H9 (cell line): Measurements from ENCODE around the gene C1QTNF9B. TPM values are rescaled to one million over a fixed set of nuclear protein-coding genes. Genes with fewer than 3 reads are reported as not detected.
"Not testable (repeated sequence)": the region's sequence is repeated elsewhere in the genome, so short reads cannot be mapped to it uniquely, and the experiment has no call there.

Experiments
- DNase-seq: peaks from one replicate; pipeline ENCODE4 v3.0.0-alpha.2; 2017
- H2AFZ ChIP-seq: one replicate; pipeline ENCODE4 v1.6.1; 2013; ENCODE audit warnings: mild to moderate bottlenecking, low read length, control low read depth, moderate library complexity
- H2AK5ac ChIP-seq: 2 replicates; pipeline ENCODE4 v1.6.1; 2013; ENCODE audit warnings: low read length, control low read depth, mixed read lengths; ENCODE audit not compliant: insufficient read length
- H2BK120ac ChIP-seq: one replicate; pipeline ENCODE4 v1.6.1; 2013; ENCODE audit warnings: low read depth, mild to moderate bottlenecking, low read length, control low read depth, inconsistent platforms; ENCODE audit not compliant: poor library complexity, severe bottlenecking
- H2BK12ac ChIP-seq: 2 replicates; pipeline ENCODE4 v1.6.1; 2013; ENCODE audit warnings: low read length, control low read depth, mixed read lengths, low read depth; ENCODE audit not compliant: insufficient read length
- H2BK15ac ChIP-seq: 2 replicates; pipeline ENCODE4 v1.6.1; 2013; ENCODE audit warnings: low read depth, low read length, control low read depth
- H2BK20ac ChIP-seq: one replicate; pipeline ENCODE4 v1.6.1; 2013; ENCODE audit warnings: low read depth, mild to moderate bottlenecking, low read length, control low read depth, inconsistent platforms; ENCODE audit not compliant: poor library complexity, severe bottlenecking
- H2BK5ac ChIP-seq: 2 replicates; pipeline ENCODE4 v1.6.1; 2013; ENCODE audit warnings: low read length, control low read depth, mixed read lengths; ENCODE audit not compliant: insufficient read length
- H3K14ac ChIP-seq: 2 replicates; pipeline ENCODE4 v1.6.1; 2013; ENCODE audit warnings: low read length, control low read depth; ENCODE audit not compliant: insufficient read depth
- H3K18ac ChIP-seq: 2 replicates; pipeline ENCODE4 v1.6.1; 2013; ENCODE audit warnings: low read depth, mild to moderate bottlenecking, mixed read lengths, low read length, control low read depth; ENCODE audit not compliant: insufficient read length
- H3K23ac ChIP-seq: 2 replicates; pipeline ENCODE4 v1.6.1; 2013; ENCODE audit warnings: low read length, control low read depth, mixed read lengths, low read depth; ENCODE audit not compliant: insufficient read length
- H3K23me2 ChIP-seq: 2 replicates; pipeline ENCODE4 v1.6.1; 2013; ENCODE audit warnings: low read depth, mild to moderate bottlenecking, mixed read lengths, low read length, control low read depth; ENCODE audit not compliant: insufficient read length, poor library complexity, severe bottlenecking
- H3K27ac ChIP-seq: 2 replicates; pipeline ENCODE4 v1.5.1; 2013; ENCODE audit warnings: low read length, control low read depth, mixed read lengths, low read depth; ENCODE audit not compliant: insufficient read length
- H3K27me3 ChIP-seq: 2 replicates; pipeline ENCODE4 v1.6.1; 2013; ENCODE audit warnings: low read length, control low read depth, inconsistent platforms; ENCODE audit not compliant: insufficient read depth
- H3K4ac ChIP-seq: 2 replicates; pipeline ENCODE4 v1.6.1; 2013; ENCODE audit warnings: low read depth, mild to moderate bottlenecking, control low read depth, inconsistent platforms, low read length, moderate library complexity
- H3K4me1 ChIP-seq: 2 replicates; pipeline ENCODE4 v1.6.1; 2013; ENCODE audit warnings: low read length, control low read depth, inconsistent platforms; ENCODE audit not compliant: insufficient read depth
- H3K4me2 ChIP-seq: 2 replicates; pipeline ENCODE4 v1.6.1; 2013; ENCODE audit warnings: low read length, control low read depth, mixed read lengths; ENCODE audit not compliant: insufficient read length, insufficient read depth
- H3K56ac ChIP-seq: 2 replicates; pipeline ENCODE4 v1.6.1; 2013; ENCODE audit warnings: low read depth, mild to moderate bottlenecking, mixed read lengths, low read length, control low read depth; ENCODE audit not compliant: insufficient read length
- H3K79me1 ChIP-seq: 2 replicates; pipeline ENCODE4 v1.6.1; 2013; ENCODE audit warnings: low read depth, mild to moderate bottlenecking, moderate library complexity, low read length, control low read depth, inconsistent platforms; ENCODE audit not compliant: insufficient read depth, poor library complexity, severe bottlenecking
- H3K79me2 ChIP-seq: 2 replicates; pipeline ENCODE4 v1.6.1; 2013; ENCODE audit warnings: low read length, control low read depth, inconsistent platforms; ENCODE audit not compliant: insufficient read depth
- H3K9ac ChIP-seq: 2 replicates; pipeline ENCODE4 v1.6.1; 2013; ENCODE audit warnings: low read length, control low read depth, mixed read lengths; ENCODE audit not compliant: insufficient read length; ENCODE audit errors: extremely low read depth
- H3K9me3 ChIP-seq: one replicate; pipeline ENCODE4 v1.6.1; 2013; ENCODE audit warnings: low read depth, low read length, inconsistent platforms; ENCODE audit not compliant: control insufficient read depth
- H3T11ph ChIP-seq: one replicate; pipeline ENCODE4 v1.6.1; 2013; ENCODE audit warnings: mild to moderate bottlenecking, low read length, control low read depth, inconsistent platforms
- H4K20me1 ChIP-seq: one replicate; pipeline ENCODE4 v1.6.1; 2013; ENCODE audit not compliant: control insufficient read depth, insufficient read length, insufficient read depth
- H4K5ac ChIP-seq: 2 replicates; pipeline ENCODE4 v1.6.1; 2013; ENCODE audit warnings: low read depth, mild to moderate bottlenecking, mixed read lengths, low read length, control low read depth; ENCODE audit not compliant: insufficient read length
- H4K8ac ChIP-seq: replicated peaks from 2 replicates; pipeline ENCODE4 v1.6.1; 2013; ENCODE audit warnings: low read length, control low read depth, mixed read lengths, low read depth; ENCODE audit not compliant: insufficient read length
- H4K91ac ChIP-seq: 2 replicates; pipeline ENCODE4 v1.6.1; 2013; ENCODE audit warnings: low read depth, mild to moderate bottlenecking, moderate library complexity, mixed read lengths, low read length, control low read depth; ENCODE audit not compliant: insufficient read length
- H3K27ac Mint-ChIP-seq, 3 experiments: 2 replicates in 2 of 3; 3 replicates in 1 of 3; pipeline ENCODE4 v1.8.0; 2020 to 2021; ENCODE audit warnings: mixed read lengths in 3 of 3, mild to moderate bottlenecking in 1 of 3, moderate library complexity in 1 of 3
- H3K27me3 Mint-ChIP-seq: 2 replicates; pipeline ENCODE4 v1.8.0; 2021; ENCODE audit warnings: low read depth, mild to moderate bottlenecking, moderate library complexity, mixed read lengths
- H3K36me3 Mint-ChIP-seq, 3 experiments: 2 replicates in 2 of 3; 3 replicates in 1 of 3; pipeline ENCODE4 v1.8.0; 2020 to 2021; ENCODE audit warnings: low read depth in 3 of 3, mixed read lengths in 3 of 3; ENCODE audit not compliant: insufficient read depth in 1 of 3
- H3K4me1 Mint-ChIP-seq, 2 experiments: 2 replicates each; pipeline ENCODE4 v1.8.0; 2020; ENCODE audit warnings: mixed read lengths in 2 of 2
- H3K4me3 Mint-ChIP-seq, 2 experiments: 2 replicates in 1 of 2; 3 replicates in 1 of 2; pipeline ENCODE4 v1.8.0; 2020 to 2021; ENCODE audit warnings: mild to moderate bottlenecking in 2 of 2, mixed read lengths in 2 of 2, moderate library complexity in 1 of 2
- H3K9me3 Mint-ChIP-seq, 2 experiments: 2 replicates in 1 of 2; 3 replicates in 1 of 2; pipeline ENCODE4 v1.8.0; 2020; ENCODE audit warnings: mild to moderate bottlenecking in 2 of 2, mixed read lengths in 2 of 2, moderate library complexity in 1 of 2
- WGBS: extraction: QIAGEN DNeasy Blood & Tissue Kit; methylation state at CpG from one replicate; pipeline ENCODE4 v1.1.7; 2013; ENCODE audit warnings: missing lambda C conversion rate, low lambda C conversion rate, mixed read lengths; ENCODE audit not compliant: insufficient read length; ENCODE audit errors: extremely low coverage; 5-methylcytosine and 5-hydroxymethylcytosine counted together
- total RNA-seq: library from RNA; stranded (reverse); gene quantifications from 2 replicates; pipeline ENCODE4 v1.2.1, GENCODE V29; 2021
- TF ChIP-seq, protein P1 (sequence below): fragments of 200-600 bp; sonication (generic); conservative IDR thresholded peaks from 3 replicates; pipeline ENCODE4 v1.8.0; 2021; ENCODE audit warnings: antibody characterized with exemption, mild to moderate bottlenecking

The C1QTNF9B gene
- total RNA-seq, 1 experiment from 2014 or later = not detected

DNA sequence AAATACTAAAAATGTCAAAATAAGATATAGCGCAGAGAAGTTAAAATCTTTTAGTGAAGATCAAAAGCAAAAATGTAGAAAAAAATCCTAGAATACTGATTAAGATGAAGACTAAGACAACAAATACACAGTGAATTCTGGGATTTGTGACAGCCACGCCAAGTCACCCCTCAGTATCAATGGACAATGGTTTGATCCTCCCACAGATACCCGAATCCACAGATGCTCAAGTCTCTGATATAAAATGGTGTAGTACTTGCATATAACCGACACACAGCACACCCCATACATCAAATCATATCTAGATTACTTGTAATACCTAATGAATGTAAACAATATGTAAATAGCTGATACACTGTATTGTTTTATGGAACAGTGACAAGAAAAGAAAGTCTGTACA, 14.0 kb downstream of the C1QTNF9B start:
- no peak overlapping the region for H3K27ac Mint-ChIP-seq
- no peak overlapping the region for H3K56ac ChIP-seq
- DNase-seq = no peak
- no peak overlapping the region for H3K4me2 ChIP-seq
- no peak overlapping the region for H3K9ac ChIP-seq
- H3K14ac ChIP-seq = no peak overlapping the region
- WGBS = no CpG with 5 or more reads among the region's 4 CpGs
- no peaks in the 10 kb centered on the region for H4K20me1 ChIP-seq
- H3K23ac ChIP-seq = no peak overlapping the region
- H3K18ac ChIP-seq = no peak overlapping the region
- H3K27me3 ChIP-seq = no peaks in the 10 kb centered on the region
- H2BK20ac ChIP-seq = no peak overlapping the region
- H3K79me1 ChIP-seq = no peaks in the 10 kb centered on the region
- H2BK120ac ChIP-seq = no peak overlapping the region
- no peak overlapping the region for H2AFZ ChIP-seq
- no peak overlapping the region for H2BK12ac ChIP-seq
- no peaks in the 10 kb centered on the region for H3K9me3 Mint-ChIP-seq
- H4K91ac ChIP-seq = no peak overlapping the region
- H3K36me3 Mint-ChIP-seq = peaks cover 10 to 33% (median 32%) of the 10 kb centered on the region in 3 experiments; a peak in 6 of 7 replicates
- no peak overlapping the region for H4K5ac ChIP-seq
- peaks cover 5 to 7% of the 10 kb centered on the region in 2 experiments for H3K4me1 Mint-ChIP-seq
- no peak overlapping the region for H2BK5ac ChIP-seq
- no peak overlapping the region for H3K4ac ChIP-seq
- H2BK15ac ChIP-seq = no peak overlapping the region
- peaks cover under 1% of the 10 kb centered on the region for H3K23me2 ChIP-seq
- H3K9me3 ChIP-seq = no peaks in the 10 kb centered on the region
- H3T11ph ChIP-seq = no peak overlapping the region
- no peak overlapping the region for H4K8ac ChIP-seq
- TF ChIP-seq, protein P1, sequence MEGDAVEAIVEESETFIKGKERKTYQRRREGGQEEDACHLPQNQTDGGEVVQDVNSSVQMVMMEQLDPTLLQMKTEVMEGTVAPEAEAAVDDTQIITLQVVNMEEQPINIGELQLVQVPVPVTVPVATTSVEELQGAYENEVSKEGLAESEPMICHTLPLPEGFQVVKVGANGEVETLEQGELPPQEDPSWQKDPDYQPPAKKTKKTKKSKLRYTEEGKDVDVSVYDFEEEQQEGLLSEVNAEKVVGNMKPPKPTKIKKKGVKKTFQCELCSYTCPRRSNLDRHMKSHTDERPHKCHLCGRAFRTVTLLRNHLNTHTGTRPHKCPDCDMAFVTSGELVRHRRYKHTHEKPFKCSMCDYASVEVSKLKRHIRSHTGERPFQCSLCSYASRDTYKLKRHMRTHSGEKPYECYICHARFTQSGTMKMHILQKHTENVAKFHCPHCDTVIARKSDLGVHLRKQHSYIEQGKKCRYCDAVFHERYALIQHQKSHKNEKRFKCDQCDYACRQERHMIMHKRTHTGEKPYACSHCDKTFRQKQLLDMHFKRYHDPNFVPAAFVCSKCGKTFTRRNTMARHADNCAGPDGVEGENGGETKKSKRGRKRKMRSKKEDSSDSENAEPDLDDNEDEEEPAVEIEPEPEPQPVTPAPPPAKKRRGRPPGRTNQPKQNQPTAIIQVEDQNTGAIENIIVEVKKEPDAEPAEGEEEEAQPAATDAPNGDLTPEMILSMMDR = no peak
- H3K4me1 ChIP-seq = no peaks in the 10 kb centered on the region
- no peaks in the 10 kb centered on the region for H3K79me2 ChIP-seq
- H2AK5ac ChIP-seq = no peak overlapping the region
- H3K27me3 Mint-ChIP-seq = no peaks in the 10 kb centered on the region
- H3K4me3 Mint-ChIP-seq = no peak overlapping the region
- no peak overlapping the region for H3K27ac ChIP-seq

DNA sequence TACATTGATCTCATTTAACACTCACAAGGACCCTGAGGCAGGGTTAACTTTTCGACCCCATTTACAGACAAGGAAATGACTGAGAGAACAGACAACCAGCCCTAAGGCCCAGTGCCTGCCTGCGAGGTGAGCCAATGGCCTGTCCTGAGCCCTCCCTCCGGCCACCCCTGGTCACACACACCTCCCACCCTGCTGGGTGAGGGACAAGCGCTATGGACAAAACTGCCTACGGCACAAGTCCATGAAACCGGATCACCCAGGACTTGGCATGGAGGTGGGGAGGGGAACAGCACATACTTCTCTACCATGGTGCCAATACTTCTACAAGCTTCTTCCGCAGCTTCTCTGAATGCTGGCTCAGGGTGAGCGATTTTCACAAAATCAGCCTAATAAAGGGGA, 15.9 kb downstream of the C1QTNF9B start:
- H3K79me1 ChIP-seq, H4K5ac ChIP-seq, H3K4me2 ChIP-seq, H3K27me3 ChIP-seq, H3K23me2 ChIP-seq, H3K23ac ChIP-seq, H3K56ac ChIP-seq, H3K9me3 Mint-ChIP-seq, H3K14ac ChIP-seq, H2BK120ac ChIP-seq, H2AFZ ChIP-seq, H3K18ac ChIP-seq, H3K4me3 Mint-ChIP-seq, H3K27ac ChIP-seq, H4K8ac ChIP-seq, H3K9me3 ChIP-seq, H4K91ac ChIP-seq, H2BK12ac ChIP-seq, H2BK20ac ChIP-seq, H3T11ph ChIP-seq, H2AK5ac ChIP-seq, H4K20me1 ChIP-seq, DNase-seq, H3K9ac ChIP-seq, H2BK15ac ChIP-seq, H3K4me1 ChIP-seq, H3K4ac ChIP-seq, H3K79me2 ChIP-seq, H2BK5ac ChIP-seq, H3K4me1 Mint-ChIP-seq, H3K27me3 Mint-ChIP-seq: not testable (repeated sequence)
- Mint-ChIP-seq H3K36me3 (peaks cover 10 to 33% (median 32%) of the 10 kb centered on the region in 3 experiments; a peak in 6 of 7 replicates), H3K27ac (peak overlapping the region in 2 of 3 experiments; percentile 11 to 18; a peak in 2 of 7 replicates)
- no CpG with 5 or more reads among the region's 8 CpGs for WGBS
